HG03045 (cell line): Measurements from ENCODE around the gene YWHAG.
A peak's percentile ranks its signal among the peaks of the same experiment; 100 is the strongest.
"Not testable (repeated sequence)": the region's sequence is repeated elsewhere in the genome, so short reads cannot be mapped to it uniquely, and the experiment has no call there.

Source experiments
- ATAC-seq: cut with Tn5 transposase; IDR thresholded peaks from one replicate; pipeline ENCODE4 v1.9.1; 2021; ENCODE audit warnings: mild to moderate bottlenecking, moderate library complexity; ENCODE audit not compliant: unreplicated experiment

YWHAG gene

DNA sequence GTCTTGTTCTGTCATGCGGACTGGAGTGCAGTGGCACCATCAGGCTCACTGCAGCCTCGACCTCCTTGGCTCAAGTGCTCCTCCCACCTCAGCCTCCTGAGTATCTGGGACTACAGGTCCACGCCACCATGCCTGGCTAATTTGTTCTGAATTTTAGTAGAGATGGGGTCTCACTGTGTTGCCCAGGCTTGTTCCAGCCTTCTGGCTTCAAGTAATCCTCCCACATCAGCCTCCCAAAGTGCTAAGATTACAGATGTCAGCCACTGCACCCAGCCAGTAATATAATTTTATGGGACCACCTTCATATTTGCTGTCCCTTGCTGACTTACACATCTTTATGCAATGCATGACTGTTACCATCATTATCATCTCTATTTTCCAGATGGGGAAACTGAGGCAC lies 57.8 kb downstream of the YWHAG start:
- ATAC-seq, result no peak

DNA sequence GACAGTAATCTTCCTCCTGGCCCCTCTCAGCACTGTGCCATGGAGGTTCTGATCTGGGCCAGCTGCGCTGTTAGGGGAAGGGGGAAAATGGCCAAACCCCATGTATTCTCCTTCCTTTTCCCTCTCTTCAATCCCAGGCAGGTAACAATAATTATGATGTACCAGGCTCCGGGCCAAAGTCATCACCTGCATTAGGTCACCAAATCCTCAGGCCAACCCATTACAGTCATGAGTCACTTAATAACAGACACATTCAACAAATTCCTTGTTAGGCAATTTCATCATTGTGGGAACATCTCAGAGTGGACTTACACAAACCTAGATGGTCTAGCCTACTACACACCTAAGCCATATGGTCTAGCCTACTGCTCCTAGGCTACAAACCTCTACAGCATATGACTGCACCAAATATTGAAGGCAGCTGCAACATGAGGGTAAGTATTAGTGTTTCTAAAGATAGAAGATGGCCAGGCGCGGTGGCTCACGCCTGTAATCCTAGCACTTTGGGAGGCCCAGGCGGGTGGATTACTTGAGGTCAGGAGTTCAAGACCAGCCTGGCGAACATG lies 58.5 kb downstream of the YWHAG start:
- no peak for ATAC-seq

GRCh38 chr7:76296743-76297740 lies 61.7 kb downstream of the YWHAG start:
- no peak for ATAC-seq

DNA sequence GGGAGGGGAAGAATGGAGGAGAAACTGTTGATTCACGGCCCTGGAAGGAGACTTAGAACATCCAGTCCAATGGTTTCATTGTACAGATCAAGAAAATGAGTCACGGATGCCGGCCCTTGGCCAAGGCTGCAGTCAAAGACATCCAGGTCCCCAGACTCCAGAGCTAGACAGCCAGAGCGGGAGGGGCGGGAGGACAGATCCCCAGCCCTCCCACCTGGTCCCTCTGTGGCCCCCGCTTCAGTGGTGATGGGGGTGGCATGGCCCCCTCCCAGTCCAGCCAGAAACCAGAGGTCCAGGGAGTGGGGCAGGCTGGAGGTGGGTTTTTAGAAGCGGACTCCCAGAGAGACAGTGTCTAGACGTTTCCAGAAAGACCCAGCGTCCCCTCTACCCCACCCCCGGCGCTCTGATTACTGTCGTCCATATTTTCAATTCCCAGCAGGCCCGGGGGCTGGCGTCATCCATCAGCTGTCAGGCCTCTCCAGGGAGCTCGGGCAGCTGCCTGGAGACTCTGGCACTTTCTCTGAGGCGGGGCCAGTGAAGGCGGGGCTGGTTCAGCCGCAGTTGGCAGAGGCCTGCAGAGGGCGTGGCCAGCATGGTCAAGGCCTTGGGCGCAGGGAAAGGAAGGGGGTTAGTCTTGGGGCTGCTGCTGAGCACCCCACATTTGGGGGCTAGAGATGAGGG lies 64.3 kb downstream of the YWHAG start:
- peak; percentile 42 for ATAC-seq

DNA sequence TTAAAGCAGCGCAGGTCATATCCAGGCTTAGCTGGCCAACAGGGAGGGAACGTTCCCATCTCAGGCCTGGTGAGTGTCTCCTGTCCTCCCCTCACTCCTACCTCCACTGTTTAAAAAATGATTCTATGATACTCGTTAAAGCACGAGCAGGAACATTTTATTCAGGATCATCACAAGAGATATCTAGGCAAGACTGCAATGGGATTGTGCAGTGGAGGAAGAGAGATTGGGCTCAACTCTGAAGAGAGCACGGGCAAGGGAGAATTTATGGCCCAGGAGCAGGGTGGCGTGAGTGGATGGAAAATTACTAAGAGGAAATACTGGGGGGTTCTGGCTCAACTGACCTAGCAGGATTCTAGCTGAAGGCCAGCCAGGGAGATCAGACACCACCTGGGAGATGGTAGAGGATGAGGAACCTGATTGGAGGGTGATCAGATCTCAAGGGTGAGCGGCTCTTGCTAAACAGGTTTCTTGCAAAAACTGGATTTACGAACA lies 65.3 kb downstream of the YWHAG start:
- ATAC-seq, result no peak

- not testable (repeated sequence) for ATAC-seq
These were observed 65.9 kb downstream of the YWHAG start for GRCh38 chr7:76292911-76293310.

DNA sequence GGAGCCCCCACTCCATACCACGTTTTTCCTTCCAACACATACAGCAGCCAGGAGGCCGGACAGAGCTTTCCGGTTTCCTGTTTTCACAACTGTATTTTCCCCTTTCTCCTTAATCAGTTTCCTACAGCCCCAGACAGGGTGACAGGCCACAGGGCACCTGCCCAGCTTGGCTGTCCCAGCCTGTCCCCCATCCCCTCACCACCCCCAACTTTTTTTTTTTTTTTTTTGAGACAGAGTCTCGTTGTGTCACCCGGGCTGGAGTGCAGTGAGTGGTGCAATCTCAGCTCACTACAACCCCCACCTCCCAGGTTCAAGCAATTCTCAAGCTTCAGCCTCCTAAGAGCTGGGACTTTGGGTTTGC lies 66.6 kb downstream of the YWHAG start:
- peak; percentile 2 for ATAC-seq

DNA sequence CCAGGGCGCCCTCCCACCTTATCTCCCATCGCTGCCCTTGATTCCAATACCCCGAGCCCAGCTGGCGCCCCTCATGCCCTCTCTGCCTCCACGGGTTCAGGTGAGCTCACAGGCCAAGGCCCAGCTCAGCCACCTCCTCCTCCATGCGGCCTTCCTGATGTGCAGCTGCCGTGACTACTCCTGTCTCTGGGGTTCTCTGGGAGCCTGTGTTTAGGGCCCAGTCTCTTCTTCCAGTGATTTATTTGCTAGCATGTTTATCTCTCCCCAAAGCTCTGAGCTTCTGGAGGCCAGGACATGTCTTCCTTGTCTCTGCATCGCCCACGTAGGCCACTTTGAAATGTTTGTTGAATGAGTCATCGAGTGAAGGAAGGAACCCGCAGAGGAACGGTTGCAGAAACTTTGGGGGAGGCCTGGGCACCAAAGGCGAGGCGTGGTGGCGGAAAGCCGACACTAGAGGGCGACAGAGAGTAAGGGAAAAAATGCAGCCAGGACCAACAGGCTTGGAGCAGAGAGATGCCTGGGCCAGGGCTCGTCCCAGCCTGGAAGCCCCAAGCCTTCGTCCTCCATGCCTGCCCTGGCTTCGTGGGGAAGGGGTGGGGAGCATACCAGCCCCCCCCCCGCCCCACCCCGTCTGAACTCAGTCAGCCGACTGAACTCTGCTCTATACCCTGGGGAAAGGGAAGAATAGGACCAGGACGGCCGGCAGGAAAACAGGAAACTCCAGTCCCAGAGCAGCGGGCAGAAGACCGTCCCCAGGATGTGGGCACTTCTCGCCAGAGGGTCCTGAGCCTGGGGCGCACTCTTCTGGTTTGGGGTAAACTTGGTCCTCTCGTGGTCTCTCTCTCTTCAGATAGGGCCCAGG lies 67.2 kb downstream of the YWHAG start:
- ATAC-seq, result peak; percentile 78

DNA sequence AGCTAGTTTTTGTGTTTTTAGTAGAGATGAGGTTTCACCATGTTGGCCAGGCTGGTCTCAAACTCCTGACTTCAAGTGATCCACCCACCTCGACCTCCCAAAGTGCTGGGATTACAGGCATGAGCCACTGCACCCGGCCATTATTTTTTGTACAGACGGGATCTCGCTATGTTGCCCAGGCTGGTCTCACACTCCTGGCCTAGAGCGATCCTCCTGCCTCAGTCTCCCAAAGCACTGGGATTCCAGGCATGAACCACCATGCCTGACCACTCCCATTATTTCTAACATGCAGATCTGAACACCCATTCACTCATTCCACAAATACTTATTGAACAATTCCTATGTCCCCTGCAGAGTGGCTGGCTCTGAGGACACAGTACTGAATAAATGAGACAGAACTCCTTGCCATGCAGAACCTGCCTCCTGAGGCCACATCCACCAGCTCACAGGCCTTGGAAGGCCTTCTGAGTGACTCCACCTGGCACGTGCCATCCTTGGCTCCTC lies 67.9 kb downstream of the YWHAG start:
- ATAC-seq, result not testable (repeated sequence)

DNA sequence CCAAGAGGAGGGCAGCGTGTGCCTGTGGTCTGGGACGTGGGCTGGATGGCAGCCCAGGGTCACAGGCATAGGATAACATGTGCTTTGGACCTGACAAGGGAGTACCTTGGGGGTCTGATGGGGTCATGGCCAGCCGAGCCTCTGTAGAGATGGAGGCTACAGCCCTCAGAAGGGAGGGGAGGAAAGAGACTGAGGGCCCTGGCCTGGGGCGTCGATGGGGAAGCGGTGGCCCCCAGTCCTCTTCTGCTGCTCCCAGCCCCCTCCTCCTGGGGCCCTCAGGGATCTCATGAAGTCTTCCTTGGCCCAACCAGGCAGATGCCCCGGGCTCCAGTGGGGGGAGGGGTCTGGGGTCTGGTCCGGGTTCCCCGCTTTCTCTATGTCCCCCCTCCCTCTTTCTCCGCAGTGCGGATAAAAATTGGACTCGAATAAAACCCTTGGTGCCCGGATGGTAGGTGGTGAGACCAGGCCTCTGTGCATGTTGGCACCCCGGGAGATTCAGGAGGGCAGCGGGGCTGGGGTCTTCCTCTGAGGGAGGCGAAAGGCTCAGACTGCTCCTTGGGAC lies 71.9 kb downstream of the YWHAG start:
- ATAC-seq, result no peak

DNA sequence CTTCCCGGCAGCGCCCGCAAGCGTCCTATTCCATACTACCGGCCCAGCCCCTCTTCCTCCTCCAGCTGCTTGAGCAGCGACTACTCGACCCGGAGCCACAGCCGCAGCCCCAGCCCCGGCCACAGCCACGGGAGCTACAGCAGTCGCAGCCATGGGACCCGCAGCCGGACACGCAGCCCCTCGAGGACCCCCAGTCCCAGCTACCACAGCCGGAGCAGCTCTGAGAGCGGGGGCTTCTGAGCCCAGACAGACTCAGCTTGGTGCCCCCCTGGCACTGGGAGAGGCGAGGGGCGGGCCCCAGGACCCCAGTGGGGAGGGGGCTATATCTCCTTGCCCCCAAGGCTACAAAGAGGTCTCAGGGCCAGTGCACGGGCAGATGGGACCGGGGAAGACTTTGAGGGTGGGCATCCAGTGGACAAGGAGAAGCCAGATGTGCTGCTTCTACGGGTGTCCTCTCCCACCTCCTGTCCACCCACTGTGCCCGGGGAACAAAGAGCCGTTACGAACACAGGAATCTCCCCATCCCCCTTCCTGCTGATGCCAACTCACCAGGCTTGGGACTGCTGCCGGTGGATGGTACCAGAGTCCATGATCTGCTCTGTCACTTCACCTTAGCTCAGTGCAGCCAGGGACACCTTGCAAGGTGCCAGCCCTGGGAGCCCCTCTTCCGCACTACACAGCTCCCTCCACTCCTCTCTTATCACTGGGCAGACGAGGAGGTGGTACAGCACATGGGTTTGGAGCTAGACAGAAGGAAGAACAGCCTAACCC lies 73.0 kb downstream of the YWHAG start:
- ATAC-seq, result no peak

GRCh38 chr7:76283254-76284159 lies 75.3 kb downstream of the YWHAG start:
- ATAC-seq, result no peak

- ATAC-seq, result no peak
These were observed 76.2 kb downstream of the YWHAG start for GRCh38 chr7:76282344-76283253.

DNA sequence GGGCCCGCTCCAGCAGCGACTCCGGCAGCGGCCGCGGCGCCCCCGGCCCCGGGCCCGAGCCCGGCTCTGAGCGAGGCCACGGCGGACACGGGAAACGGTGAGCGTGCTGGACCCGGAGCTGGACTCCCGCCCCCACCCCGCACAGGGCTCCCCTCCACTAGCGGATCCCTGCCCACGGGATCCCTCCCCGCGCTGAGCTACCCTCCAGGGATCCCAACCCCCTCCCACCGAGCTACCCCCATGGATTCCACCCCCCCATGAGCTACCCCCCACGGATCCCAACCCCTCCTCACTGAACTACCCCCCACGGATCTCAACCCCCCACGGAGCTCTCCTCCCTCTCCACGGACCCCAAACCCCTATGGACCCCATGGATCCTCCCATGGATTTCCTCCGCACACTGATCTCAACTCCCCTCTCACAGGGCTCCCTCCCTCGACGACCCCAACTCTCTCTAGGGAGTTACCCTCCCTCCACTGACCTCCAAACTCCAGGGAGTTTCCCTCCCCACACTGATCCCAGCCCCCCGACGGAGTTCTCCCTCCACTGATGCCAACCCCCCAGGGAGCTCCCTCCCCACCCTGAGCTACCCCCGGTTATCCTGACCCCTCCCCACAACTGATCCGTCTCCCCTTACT lies 77.0 kb downstream of the YWHAG start:
- ATAC-seq, result no peak

GRCh38 chr7:76281006-76281705 lies 77.6 kb downstream of the YWHAG start:
- no peak for ATAC-seq

GRCh38 chr7:76280408-76280807 lies 78.4 kb downstream of the YWHAG start:
- ATAC-seq, result no peak
